Calu3 (cell line): ENCODE results near the gene SLC38A1. TPM values are rescaled to one million over a fixed set of nuclear protein-coding genes. Genes with fewer than 3 reads are reported as not detected.

Experiments used
- BruUV-seq: library from RNA; stranded (reverse); fragments of 400-500 nt; replicated peaks from 2 replicates; lab custom pipeline; 2021; lab: Mats Ljungman, UMichigan
- CTCF ChIA-PET: fragments of 300-600 bp; sonication (Branson Sonifier 250); formaldehyde crosslinking; loops from one replicate; lab custom pipeline; 2022; ENCODE audit warnings: antibody characterized with exemption; lab: Charles Lee
- DNase-seq: peaks from one replicate; pipeline ENCODE4 v3.0.0; 2022
- H3K27ac Mint-ChIP-seq: one replicate; pipeline ENCODE4 v1.8.0; 2022; ENCODE audit warnings: mixed read lengths; ENCODE audit not compliant: unreplicated experiment
- H3K27me3 Mint-ChIP-seq: one replicate; pipeline ENCODE4 v1.8.0; 2022; ENCODE audit warnings: mixed read lengths; ENCODE audit not compliant: unreplicated experiment
- H3K36me3 Mint-ChIP-seq: one replicate; pipeline ENCODE4 v1.8.0; 2022; ENCODE audit warnings: mild to moderate bottlenecking, moderate library complexity, mixed read lengths; ENCODE audit not compliant: insufficient read depth, unreplicated experiment
- H3K4me1 Mint-ChIP-seq: one replicate; pipeline ENCODE4 v1.8.0; 2022; ENCODE audit warnings: mild to moderate bottlenecking, low read depth, mixed read lengths; ENCODE audit not compliant: unreplicated experiment
- H3K4me3 Mint-ChIP-seq: one replicate; pipeline ENCODE4 v1.8.0; 2022; ENCODE audit warnings: mild to moderate bottlenecking, low read depth, moderate library complexity, mixed read lengths; ENCODE audit not compliant: unreplicated experiment
- H3K9me3 Mint-ChIP-seq: one replicate; pipeline ENCODE4 v1.8.0; 2022; ENCODE audit warnings: low read depth, mixed read lengths; ENCODE audit not compliant: unreplicated experiment
- CTCF ChIP-seq: fragments of 200-600 bp; IDR thresholded peaks from one replicate; pipeline ENCODE4 v1.8.0; 2022; ENCODE audit warnings: antibody characterized with exemption; ENCODE audit not compliant: unreplicated experiment
- intact Hi-C: fragments of 100-400 bp; cut with micrococcal nuclease; formaldehyde crosslinking; loops from one replicate; pipeline ENCODE4 v1.10.0; 2022; ENCODE audit not compliant: unreplicated experiment
- total RNA-seq: library from RNA; stranded (reverse); gene quantifications from 2 replicates; pipeline ENCODE4 v1.2.3, GENCODE V29; 2022

Gene SLC38A1
- total RNA-seq, 1 experiment from 2014 or later, result 132 TPM

GRCh38 chr12:46264057-46264456 is 4.8 kb downstream of the SLC38A1 start:
- intact Hi-C loops, result loop anchor here (5.0 to 10.0 kb wide), 3 partner anchors 37 to 189 kb away; no protein-coding TSS in a partner anchor

GRCh38 chr12:46263140-46264016 is 5.5 kb downstream of the SLC38A1 start:
- peak overlapping the region; percentile 31 for H3K4me3 Mint-ChIP-seq

More at GRCh38 chr12:46264057-46264456, 4.8 kb downstream of the SLC38A1 start:
- no peaks in the 10 kb centered on the region for H3K36me3 Mint-ChIP-seq
- CTCF ChIA-PET, result no interaction called here
- no peaks in the 10 kb centered on the region for H3K27me3 Mint-ChIP-seq
- peaks cover 13% of the 10 kb centered on the region for H3K4me1 Mint-ChIP-seq
- no TSS peak for BruUV-seq
- no peak overlapping the region for H3K27ac Mint-ChIP-seq
- TF ChIP-seq CTCF, result no peak
- DNase-seq, result no peak
- peak overlapping the region; percentile 31 for H3K4me3 Mint-ChIP-seq
- no peaks in the 10 kb centered on the region for H3K9me3 Mint-ChIP-seq

GRCh38 chr12:46261646-46262045 is 7.2 kb downstream of the SLC38A1 start:
- Mint-ChIP-seq H3K27ac (no peak overlapping the region), H3K27me3 (no peaks in the 10 kb centered on the region), H3K36me3 (peaks cover 4% of the 10 kb centered on the region), H3K9me3 (no peaks in the 10 kb centered on the region), H3K4me1 (peaks cover 18% of the 10 kb centered on the region), H3K4me3 (no peak overlapping the region)
- DNase-seq, result no peak
- no TSS peak for BruUV-seq
- CTCF ChIA-PET, result no interaction called here
- no peak for TF ChIP-seq CTCF
- intact Hi-C loops, result loop anchor here (5.0 to 10.0 kb wide), 3 partner anchors 34 to 187 kb away; no protein-coding TSS in a partner anchor

More at GRCh38 chr12:46263140-46264016, 5.5 kb downstream of the SLC38A1 start:
- peak overlapping the region; percentile 15 for H3K27ac Mint-ChIP-seq
- no peaks in the 10 kb centered on the region for H3K27me3 Mint-ChIP-seq
- H3K36me3 Mint-ChIP-seq, result no peaks in the 10 kb centered on the region
- intact Hi-C loops, result loop anchor here (5.0 to 10.0 kb wide), 3 partner anchors 36 to 189 kb away; no protein-coding TSS in a partner anchor
- peaks cover 13% of the 10 kb centered on the region for H3K4me1 Mint-ChIP-seq
- no peak for DNase-seq
- CTCF ChIA-PET, result interaction anchor here (0.6 kb wide), 1 partner anchor 138 kb away, joined by 4 read pairs; no protein-coding TSS in a partner anchor
- BruUV-seq, result no TSS peak
- H3K9me3 Mint-ChIP-seq, result no peaks in the 10 kb centered on the region
- no peak for TF ChIP-seq CTCF

GRCh38 chr12:46260913-46261476 is 7.8 kb downstream of the SLC38A1 start:
- BruUV-seq, result no TSS peak
- Mint-ChIP-seq H3K4me1 (peaks cover 25% of the 10 kb centered on the region), H3K27me3 (no peaks in the 10 kb centered on the region), H3K27ac (no peak overlapping the region), H3K9me3 (no peaks in the 10 kb centered on the region), H3K4me3 (no peak overlapping the region), H3K36me3 (peaks cover 9% of the 10 kb centered on the region)
- CTCF ChIA-PET, result interaction anchor here (0.7 kb wide), 1 partner anchor 492 kb away, joined by 4 read pairs; no protein-coding TSS in a partner anchor
- no peak for TF ChIP-seq CTCF
- DNase-seq, result peak; percentile 43
- intact Hi-C loops, result loop anchor here (5.0 to 10.0 kb wide), 3 partner anchors 34 to 186 kb away; no protein-coding TSS in a partner anchor
